Kidney capillary endothelial cell (primary cell): ENCODE measurements around the gene SPPL3.
"Not testable (repeated sequence)": the region's sequence is repeated elsewhere in the genome, so short reads cannot be mapped to it uniquely, and the experiment has no call there.

Experiments
- DNase-seq: peaks from one replicate; pipeline ENCODE4 v3.0.0-alpha.2; 2018; ENCODE audit warnings: low spot score

SPPL3 gene

DNA sequence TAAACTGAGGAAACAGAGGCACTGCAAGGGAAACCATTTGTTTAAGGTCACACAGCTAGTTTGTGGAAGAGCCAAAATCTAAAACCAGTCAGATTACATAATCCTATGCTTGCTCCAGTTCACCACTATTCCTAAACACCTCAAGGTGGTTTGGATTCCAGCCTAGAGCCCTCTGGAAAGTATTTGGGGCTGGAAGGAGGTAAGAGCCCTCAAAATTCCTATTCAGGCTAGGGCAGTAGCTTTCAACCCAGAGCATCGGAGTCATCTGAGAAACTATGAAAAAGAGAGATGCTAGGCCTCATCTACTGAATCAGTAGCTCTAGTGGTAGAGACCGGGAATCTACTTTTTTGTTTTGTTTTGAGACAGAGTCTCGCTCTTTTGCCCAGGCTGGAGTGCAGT is 16.0 kb upstream of the SPPL3 start:
- no peak for DNase-seq

DNA sequence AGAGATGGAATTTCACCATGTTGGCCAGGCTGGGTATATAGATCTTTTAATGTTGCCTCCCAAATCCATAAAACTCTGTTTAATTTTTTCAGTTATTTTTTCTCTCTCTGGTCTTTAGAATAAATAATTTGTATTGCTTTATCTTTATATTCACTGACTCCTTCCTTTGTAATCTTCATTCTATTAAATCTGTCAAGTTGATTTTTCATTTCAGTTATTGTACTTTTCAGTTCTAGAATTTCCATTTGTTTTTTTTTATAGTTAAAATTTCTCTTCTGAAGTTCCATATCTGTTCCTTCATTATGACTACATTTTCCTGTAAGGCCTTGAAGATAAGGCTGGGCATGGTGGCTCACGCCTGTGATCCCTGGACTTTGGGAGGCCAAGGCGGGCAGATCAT is 13.6 kb upstream of the SPPL3 start:
- no peak for DNase-seq

DNA sequence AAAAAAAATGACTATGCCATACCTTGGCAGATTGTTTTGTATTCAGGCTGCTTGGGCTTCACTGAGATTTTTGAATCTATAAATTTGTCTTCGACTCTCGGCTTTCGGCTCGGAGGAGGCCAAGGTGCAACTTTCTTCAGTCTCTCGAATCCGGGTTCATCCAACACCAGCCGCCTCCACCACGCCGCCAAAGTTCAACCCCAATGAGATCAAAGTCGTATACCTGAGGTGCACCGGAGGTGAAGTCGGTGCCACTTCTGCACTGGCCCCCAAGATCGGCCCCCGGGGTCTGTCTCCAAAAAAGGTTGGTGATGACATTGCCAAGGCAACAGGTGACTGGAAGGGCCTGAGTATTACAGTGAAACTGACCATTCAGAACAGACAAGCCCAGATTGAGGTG is 12.4 kb upstream of the SPPL3 start:
- DNase-seq, result no peak

DNA sequence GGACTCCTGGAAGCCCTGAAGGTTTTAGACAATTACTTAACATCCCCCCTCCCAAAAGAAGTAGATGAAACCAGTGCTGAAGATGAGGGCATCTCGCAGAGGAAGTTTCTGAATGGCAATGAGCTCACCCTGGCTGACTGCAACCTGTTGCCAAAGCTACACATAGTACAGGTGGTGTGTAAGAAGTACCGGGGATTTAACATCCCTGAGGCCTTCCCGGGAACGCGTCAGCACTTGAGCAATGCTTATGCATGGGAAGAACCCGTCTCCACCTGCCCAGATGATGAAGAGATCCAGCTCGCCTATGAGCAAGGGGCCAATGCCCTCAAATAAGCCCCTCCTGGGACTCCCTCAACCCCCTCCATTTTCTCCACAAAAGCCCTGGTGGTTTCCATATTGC is 10.6 kb upstream of the SPPL3 start:
- no peak for DNase-seq

DNA sequence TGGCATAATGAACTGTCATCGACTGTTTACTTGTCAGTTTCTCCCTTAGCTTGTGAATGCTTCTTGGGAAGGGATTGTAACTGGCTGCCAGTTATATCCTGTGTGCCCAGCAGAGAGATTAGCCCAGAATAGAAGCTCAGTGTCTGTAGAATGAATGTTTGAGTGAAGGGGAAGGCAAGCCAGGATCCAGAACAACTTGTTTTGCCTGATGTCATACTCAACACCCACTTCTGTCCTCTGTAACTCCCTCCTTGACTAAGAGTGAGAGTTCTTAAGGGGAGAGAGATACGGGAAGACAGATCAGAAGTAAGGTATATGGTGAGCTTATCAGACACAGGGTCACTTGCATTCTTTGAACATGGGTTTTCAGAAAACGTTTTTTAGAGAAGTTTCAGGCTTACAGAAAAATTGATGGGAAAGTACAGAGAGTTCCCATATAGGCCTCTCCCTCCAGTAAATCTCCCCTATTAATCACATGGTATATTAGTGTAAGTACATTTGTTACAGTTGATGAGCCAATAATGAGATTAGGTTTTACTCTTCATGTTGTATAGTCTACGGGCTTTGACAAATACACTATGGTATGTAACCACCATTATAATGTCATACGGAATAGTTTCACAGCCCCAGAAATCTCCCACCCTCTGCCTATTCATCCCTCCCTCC is 5.6 kb upstream of the SPPL3 start:
- DNase-seq, result no peak

DNA sequence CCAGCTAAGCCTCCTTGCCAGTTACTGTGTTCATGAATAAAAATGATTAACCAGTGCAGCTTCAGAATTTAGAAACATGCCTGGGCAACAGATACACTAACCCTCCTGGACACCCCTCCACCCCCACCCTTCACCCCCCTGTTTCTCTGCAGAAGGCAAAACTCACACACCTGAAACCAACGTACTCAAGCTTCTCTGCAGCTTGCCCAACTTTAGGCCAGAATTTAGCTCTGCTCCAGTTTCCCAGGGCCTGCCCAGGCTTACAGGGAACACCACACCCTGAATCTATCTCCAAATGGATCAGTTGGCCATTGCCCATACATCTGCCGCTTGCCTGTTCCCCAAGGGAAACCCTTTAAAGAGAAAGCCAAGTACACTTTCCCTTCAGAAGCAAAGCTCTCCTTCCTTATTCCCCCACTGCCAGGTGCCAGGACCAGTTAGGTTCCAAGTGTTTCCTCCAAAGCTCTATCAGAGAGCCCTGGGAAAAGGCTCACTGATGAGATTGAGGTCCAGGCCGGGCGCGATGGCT is 1.8 kb upstream of the SPPL3 start:
- no peak for DNase-seq

DNA sequence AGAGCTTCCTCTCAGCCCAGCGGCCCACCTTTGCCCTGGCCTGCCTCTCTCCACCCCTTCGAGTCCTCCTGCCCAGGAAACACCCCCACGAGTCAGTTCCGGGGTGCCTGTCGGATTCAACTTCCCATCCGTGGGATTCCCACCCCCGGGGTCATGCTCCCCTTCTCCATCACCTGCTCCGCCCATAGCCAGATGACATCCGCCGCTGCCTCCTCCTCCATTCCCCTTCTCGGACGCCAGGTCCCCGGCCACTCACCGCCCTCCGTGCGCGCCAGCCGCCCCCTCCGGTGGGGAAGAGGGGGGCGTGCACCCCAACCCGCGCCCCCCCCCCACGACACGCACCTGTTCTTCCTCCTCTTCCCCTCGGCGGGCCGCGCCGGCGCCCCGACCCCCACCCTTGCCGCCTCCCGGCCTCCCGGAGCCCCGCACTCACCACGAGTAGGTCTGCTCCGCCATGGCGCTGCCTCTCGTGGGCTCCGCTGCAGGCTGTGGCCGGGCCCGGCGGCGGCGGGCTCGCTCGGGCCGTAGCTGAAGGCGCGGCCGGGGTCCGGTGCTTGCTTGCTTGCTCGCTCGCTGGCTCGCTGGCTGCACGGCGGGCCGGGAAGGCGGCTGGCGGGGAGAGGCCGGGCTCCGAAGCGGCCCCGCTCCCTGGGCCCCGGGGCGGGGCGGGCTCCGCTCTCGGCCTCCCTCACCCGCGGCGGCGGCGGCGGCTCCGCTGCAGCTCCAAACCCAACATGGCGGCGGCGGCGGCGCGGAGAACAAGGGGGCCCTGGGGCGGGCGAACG is 554 bp downstream of the SPPL3 start:
- DNase-seq, result no peak

DNA sequence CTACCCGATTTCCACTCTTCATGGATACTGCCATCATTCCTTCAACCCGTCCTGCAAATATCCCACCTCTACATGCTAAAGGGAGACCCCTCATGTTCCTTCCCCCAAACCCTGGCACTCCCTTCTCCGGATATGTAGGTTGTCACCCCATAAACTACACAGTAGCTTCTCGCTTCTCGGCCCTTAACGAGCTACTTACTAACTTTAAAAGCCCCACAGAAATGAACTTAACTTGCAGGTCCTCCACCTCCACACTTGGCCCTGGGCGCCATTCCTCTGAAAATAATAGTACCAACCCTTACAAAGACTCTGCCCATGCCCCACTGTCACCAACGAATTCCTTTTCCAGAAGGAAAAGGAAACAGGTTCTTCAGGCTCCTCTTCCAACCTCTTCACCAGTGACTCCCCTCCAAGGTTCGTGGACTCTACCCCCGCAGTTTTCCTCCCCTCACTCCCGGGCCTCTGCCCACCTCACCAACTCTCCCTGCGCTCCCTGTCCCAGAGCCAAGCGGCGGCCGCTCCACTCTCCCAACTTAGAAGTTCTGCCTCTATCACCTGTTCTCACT is 1.2 kb downstream of the SPPL3 start:
- DNase-seq, result no peak

DNA sequence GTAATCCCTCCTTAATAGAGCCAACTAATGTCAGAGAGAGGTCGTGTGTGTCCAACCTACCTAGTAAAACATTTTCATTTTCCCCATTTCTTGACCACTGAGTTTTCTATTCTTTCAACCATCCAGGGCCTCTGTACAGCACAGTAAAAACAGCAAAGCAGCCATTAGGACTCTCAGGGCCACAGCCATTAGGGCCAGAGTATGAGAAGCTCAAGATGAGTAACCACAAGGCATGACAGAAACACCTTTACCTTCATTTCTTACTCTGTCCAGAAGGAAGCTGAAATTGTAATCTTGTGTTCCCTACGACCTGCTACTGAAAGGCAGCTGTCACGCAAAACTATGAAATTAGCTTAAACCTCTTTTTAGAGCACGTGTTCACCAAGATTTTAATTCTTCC is 2.3 kb downstream of the SPPL3 start:
- no peak for DNase-seq

DNA sequence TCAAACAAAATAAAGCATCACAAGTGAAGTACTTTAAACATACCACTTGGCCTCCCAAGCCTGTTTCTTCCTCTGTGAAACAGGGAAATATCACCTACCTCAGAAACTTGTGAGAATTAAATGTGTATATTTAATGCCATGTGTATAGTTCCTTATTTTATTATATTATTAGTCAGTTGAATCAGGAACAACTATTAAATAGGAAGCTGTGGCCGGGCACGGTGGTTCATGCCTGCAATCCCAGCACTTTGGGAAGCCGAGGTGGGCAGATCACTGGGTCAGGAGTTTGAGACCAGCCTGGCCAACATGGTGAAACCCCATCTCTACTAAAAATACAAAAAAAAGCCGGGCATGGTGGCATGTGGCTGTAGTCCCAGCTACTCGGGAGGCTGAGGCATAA is 3.1 kb downstream of the SPPL3 start:
- not testable (repeated sequence) for DNase-seq

DNA sequence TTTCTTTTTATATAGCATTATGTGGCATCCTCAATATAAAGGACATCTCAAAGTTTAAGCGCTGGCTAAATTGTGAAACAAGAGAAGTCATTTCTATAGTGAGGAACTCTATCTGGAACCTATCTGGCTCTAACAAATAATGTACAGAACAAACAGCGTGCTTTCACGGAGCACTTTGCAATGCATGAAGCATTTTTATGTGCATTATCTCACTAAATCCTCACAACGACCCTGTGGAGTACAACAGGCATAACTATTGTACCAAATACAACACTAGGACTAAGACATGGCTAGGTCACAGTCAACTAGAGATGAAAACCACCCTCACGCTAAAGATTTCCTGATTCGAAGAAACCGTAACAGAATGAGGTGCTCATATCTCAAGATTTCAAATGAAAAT is 8.6 kb downstream of the SPPL3 start:
- DNase-seq, result no peak

DNA sequence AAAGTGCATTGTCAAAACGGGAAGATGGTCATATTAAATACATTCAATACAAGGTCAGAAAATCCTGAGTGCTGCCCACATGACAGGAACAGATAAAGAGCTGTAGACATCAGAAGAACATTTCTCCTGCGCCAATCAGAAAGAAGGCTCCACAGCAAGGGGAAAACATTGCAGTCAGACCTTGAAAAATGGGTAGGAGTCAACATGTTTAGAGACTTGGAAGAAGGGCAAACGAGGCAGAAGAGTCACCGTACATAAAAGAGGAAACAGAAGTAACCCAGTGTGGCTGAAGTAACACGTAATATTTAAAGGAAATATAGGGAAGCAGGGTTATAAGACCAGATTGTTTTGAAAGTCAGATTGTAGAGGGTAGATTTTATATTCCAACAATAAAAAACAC is 11.9 kb downstream of the SPPL3 start:
- DNase-seq, result no peak

DNA sequence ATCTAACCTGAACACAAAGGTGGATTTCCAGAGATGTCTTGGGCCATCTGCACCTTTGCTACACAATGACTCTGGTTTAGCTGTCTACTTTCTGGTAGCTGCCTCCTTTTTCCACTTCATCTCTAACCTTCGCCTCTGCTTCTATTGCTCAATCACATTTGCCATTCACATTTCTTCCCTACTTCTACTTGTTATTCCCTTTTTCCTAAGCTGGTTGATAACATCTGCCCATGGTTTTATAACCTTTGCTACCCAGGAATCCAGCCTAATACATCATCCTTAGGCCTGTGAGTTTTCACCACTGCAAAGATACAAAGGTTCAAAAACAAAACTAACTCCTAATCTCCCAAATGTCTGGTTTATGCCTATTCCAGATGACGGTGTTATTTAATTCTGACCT is 13.2 kb downstream of the SPPL3 start:
- no peak for DNase-seq

DNA sequence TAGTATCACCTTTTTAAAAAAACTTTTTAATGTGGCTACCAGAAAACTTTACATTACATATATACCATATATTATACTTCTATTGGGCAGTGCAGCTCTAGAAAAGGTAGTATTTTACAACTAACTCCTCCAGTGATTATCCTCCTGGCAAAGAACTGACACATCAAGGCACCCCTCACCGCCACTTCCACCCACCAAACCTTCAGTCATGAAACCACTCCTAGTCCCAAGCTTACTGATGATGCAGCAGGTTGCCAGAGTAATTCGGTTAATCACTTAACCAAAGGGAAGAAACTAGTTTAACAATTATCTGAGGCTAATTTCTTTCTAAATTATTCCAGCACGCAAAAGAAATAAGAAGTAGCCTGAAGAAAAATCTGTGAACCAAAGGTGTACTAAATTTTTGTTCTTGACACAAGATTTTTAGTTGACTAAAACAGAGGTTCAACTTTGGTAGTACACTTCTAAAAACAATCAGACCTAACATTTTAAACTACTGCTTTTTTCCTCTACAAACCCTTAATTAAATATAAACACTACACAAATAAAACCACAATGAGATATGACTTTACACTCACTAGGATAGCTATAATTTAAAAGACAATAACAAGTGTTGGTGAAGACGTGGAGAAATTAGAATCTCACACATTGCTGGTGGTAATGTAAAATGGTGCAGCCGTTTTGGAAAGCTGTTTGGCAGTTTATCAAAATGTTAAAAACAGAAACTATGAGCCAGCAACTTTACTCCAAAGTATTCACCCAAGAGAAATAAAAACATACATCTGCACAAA is 16.7 kb downstream of the SPPL3 start:
- no peak for DNase-seq

DNA sequence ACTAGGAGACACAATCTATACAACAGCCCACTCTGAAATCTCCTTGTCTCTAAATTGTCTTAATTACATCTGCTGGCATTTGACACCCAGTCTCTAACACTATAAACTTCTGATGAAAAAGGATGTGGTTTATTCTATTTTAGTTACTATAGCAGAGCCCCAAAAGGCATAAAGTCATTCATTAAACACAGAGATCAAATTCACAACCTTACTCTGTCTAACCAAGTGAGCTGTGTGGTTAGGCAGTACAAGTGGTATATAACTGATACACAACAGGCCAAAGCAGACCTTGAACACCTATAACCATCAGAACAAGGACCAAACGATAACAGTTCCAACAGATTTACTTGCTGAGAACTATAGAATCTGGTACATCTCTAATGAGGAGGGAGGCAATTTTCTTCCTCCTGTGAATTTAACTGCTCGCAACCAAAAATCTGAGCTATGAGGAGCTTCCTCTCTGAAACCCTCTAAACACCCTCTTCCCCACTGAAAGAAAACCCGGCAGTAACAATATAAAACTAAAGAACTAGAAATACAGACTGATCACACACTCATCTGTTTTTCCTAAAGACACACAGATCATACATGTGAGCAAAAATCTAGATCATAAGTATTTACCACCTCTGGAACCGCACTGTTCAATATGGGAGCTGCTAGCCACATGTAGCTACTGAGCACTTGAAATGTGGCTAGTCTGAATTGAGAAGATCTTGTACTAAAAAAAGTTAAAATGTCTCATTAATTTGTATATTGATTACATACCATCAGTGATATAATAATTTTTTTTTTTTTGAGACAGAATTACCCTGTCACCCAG is 17.7 kb downstream of the SPPL3 start:
- DNase-seq, result no peak

DNA sequence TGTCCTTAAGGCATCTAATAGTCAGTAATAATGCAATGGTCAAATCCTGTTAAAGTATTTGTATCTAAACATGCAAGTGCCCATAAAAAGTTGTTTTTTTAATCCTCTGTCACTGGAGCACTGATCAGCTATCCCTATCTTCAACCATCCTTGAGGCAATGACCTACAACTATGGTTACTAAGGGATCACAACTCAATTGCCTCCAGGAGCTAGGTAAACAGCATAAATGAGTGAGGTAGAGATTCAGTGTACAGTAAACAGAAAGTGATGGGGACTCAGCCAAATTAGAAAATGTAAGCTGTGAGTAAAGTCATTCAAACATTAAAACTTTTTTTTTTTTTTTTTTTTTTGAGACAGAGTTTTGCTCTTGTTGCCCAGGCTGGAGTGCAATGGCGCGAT is 18.6 kb downstream of the SPPL3 start:
- DNase-seq, result no peak

DNA sequence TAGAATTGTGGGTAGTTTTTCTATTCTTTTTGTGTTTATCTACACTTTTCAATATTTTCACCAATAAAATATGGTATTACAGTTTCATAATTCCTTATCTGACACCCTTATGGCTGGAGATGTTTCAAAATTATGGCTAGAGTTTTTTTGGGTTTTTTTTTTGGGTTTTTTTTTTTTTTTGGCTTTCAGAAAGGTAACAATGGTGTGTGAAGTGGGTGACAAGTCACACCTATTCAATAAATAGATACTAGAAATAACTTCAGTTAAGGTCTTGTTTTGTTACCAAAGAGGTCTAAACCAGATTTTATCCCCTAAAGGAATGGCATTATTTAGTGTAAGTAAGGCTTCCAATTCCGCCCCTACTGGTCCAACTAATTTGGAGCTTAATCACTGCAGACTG is 19.5 kb downstream of the SPPL3 start:
- no peak for DNase-seq

DNA sequence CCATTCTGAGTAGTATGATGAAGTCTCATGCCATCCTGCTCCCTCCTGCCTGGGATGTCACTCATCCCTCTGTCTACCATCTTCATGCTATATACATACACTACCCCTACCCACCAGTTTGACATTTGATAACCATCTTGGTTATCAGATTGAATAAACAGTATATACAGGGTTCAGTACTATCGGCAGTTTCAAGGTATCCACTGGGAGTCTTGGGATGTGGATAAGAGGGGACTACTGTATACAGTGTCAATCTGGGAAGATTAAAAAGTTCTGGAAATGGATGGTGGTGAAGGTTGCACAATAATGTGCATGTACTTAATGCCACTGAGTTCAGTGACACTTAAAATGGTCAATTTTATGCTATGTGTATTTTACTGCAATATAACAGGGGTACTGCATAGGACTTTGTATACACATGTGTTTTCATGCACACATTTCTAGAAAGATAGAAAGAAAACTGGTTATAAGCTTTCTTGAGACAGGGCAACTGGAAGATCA is 22.1 kb downstream of the SPPL3 start:
- DNase-seq, result no peak

DNA sequence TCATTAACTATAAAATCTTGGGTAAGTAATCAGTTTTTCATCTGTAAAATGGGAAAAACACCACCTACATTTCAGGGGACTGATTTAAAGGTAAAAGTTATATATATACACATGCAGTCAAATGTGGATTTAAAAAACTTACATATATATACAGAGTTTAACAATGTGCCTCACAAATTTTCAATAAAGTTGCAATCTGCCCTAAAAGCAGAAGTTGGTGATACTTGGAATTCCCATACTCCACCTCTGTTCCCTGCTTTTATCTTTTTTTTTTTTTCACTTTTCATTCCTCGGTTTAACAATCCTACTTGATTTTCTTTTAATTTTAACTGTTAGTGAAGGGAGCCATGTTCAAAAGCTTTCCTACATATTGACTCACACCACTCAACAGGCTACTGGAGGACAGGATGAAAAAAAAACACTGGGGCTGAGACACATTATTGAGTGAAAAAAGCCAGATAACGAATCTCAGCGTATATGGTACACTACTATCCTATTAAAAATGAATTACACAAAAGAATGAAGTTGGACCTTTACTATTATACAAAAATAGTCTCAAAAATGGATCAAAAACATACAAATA is 24.3 kb downstream of the SPPL3 start:
- DNase-seq, result no peak

DNA sequence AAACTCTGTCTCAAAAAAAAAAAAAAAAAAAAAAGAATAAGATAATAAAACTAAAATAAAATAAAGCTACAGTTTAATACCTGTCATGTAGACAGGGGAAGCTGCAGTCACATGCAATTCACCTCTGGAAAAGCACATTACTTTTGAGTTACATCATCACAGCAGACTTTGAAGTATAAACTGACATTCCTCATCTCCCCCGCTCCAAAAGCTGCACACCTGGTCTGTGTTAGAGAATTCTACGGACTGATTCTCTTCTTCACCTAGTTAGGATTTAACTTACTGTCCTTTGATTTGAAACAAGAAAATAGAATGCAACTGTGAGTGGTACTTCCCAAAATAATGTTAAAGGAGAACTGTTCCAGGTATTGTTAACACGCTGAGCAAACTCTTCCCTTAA is 25.1 kb downstream of the SPPL3 start:
- no peak for DNase-seq
